ENCODE measurements around the gene MIEF1. TPM values are rescaled to one million over a fixed set of nuclear protein-coding genes. Genes with fewer than 3 reads are reported as not detected.
A peak's percentile ranks its signal among the peaks of the same experiment; 100 is the strongest.

The MIEF1 gene
- polyA plus RNA-seq, 1 experiment: 21.0 TPM

- H3K36me3 ChIP-seq (ENCODE audit: control insufficient read depth, insufficient read depth, low read length): no peaks in the 10 kb centered on the region
- CTCF ChIA-PET: interaction anchor here (0.6 to 3.1 kb wide), 6 partner anchors 14 to 425 kb away, joined by 3 to 13 read pairs (median 3); no protein-coding TSS in a partner anchor
- POLR2A ChIA-PET: no interaction called here
- no peaks in the 10 kb centered on the region for H3K27me3 ChIP-seq (ENCODE audit: control insufficient read depth, insufficient read depth, low read length)
- H3K4me3 ChIP-seq (ENCODE audit: low read depth, low read length): no peak overlapping the region
- TF ChIP-seq CTCF (IDR thresholded peaks at IDR 0.05; ENCODE audit: insufficient read depth, low read depth, low read length): no peak
- DNase-seq (ENCODE audit: low read depth): no peak
Measured at GRCh38 chr22:39490135-39490798, 11.8 kb upstream of the MIEF1 start.

DNA sequence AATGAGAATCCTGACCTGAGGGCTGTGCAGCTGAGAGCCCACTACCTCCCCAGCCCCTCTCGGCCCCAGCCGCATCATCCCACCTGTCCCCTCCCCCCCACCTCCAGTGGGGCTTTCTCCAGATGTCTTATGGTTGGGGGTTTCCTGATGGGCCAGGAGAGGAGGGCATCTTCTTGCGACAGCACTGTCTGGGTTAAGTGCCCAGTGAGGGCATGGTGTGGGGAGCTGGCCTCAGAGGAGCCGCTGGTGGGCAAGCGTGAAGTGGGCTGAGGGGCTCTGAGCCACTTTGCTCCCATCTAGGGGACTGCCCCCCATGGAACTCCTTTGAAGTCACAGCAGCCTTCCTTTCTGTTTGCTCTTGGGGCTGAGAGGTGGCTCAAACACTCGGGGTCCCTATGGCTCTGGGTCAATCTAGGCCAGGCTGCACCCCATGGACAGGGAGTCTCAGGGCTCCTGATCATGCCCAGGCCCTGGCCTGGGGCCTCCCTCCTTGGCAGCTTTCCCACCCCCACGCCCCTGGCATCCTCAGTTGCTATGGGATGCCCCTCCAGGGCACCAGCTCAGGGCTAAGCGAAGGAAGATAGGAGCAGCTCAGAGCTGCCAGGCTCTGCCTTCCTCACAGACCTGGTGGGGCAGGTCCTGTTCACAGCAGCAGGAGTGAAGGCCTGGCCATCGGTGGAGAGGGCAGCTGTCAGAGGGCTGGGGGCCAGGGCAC lies 11.0 kb upstream of the MIEF1 start:
- no peak for TF ChIP-seq CTCF (IDR thresholded peaks at IDR 0.05; ENCODE audit: insufficient read depth, low read depth, low read length)
- H3K27me3 ChIP-seq (ENCODE audit: control insufficient read depth, insufficient read depth, low read length): no peaks in the 10 kb centered on the region
- POLR2A ChIA-PET: no interaction called here
- CTCF ChIA-PET: interaction anchor here (1.2 to 3.1 kb wide), 3 partner anchors 25 to 55 kb away, joined by 3 to 13 read pairs (median 4); no protein-coding TSS in a partner anchor
- no peak for DNase-seq (ENCODE audit: low read depth)
- H3K36me3 ChIP-seq (ENCODE audit: control insufficient read depth, insufficient read depth, low read length): no peaks in the 10 kb centered on the region
- no peak overlapping the region for H3K4me3 ChIP-seq (ENCODE audit: low read depth, low read length)

DNA sequence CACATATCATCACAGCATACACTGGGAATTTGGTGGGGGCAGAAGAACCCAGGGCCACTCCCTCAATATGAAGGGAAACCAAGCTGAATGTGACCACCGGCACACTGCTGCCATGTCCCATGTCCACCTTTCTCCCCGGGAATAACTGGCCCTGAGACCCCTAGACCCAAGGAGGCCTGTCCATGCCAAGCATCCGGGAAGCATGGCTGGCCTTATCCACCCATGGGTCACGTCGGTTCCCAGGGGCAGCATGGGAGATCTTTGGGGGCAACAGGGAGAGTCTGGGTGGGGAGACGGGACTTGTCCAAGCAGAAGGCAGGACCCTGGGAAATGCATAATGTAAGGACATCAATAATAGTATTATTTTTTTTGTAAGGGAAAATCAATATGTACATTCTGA lies 10.4 kb upstream of the MIEF1 start:
- CTCF ChIA-PET: interaction anchor here (0.9 to 3.1 kb wide), 2 partner anchors 37 to 533 kb away, joined by 3 to 13 read pairs; no protein-coding TSS in a partner anchor
- TF ChIP-seq CTCF (IDR thresholded peaks at IDR 0.05; ENCODE audit: insufficient read depth, low read depth, low read length): no peak
- POLR2A ChIA-PET: no interaction called here
- no peaks in the 10 kb centered on the region for H3K27me3 ChIP-seq (ENCODE audit: control insufficient read depth, insufficient read depth, low read length)
- H3K36me3 ChIP-seq (ENCODE audit: control insufficient read depth, insufficient read depth, low read length): no peaks in the 10 kb centered on the region
- no peak overlapping the region for H3K4me3 ChIP-seq (ENCODE audit: low read depth, low read length)
- no peak for DNase-seq (ENCODE audit: low read depth)

DNA sequence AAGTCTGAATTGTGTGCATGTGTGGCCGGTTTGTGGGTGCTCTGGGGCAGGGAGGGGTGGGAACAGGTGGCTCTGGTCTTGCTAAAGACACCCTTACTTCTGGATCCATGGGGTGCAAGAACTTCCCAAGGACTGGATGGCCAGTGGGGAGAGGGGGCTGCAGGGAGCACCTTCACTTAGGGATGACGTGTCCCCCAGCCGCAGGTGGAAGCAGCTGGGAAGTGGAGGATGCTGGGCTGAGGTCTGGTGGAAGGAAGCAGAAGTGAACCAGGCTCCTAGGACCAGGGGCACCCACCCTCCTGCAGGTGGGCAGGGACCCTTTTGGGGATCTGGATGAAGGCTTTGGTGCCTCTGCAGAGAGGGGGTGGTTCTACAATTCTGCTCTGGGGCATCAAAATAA lies 9.9 kb upstream of the MIEF1 start:
- H3K27me3 ChIP-seq (ENCODE audit: control insufficient read depth, insufficient read depth, low read length): no peaks in the 10 kb centered on the region
- TF ChIP-seq CTCF (IDR thresholded peaks at IDR 0.05; ENCODE audit: insufficient read depth, low read depth, low read length): no peak
- no peak for DNase-seq (ENCODE audit: low read depth)
- ChIA-PET POLR2A (no interaction called here), CTCF (interaction anchor here (0.9 to 3.3 kb wide), 5 partner anchors 8 to 532 kb away, joined by 3 to 35 read pairs (median 13); partner anchors contain the start of gene RPS19BP1)
- H3K36me3 ChIP-seq (ENCODE audit: control insufficient read depth, insufficient read depth, low read length): no peaks in the 10 kb centered on the region
- no peak overlapping the region for H3K4me3 ChIP-seq (ENCODE audit: low read depth, low read length)

- ChIA-PET CTCF (interaction anchor here (0.6 to 3.3 kb wide), 28 partner anchors 8 to 882 kb away, joined by 3 to 35 read pairs (median 4); partner anchors contain the start of genes MIEF1 and RPS19BP1), POLR2A (interaction anchor here (0.5 to 0.9 kb wide), 4 partner anchors 8 to 764 kb away, joined by 3 to 5 read pairs (median 3); partner anchors contain the start of gene MIEF1)
- Histone ChIP-seq H3K4me3 (ENCODE audit: low read depth, low read length) (no peak overlapping the region), H3K27me3 (ENCODE audit: control insufficient read depth, insufficient read depth, low read length) (no peaks in the 10 kb centered on the region; the same call in 1 of the 2 replicates), H3K36me3 (ENCODE audit: control insufficient read depth, insufficient read depth, low read length) (no peaks in the 10 kb centered on the region)
- DNase-seq (ENCODE audit: low read depth): peak; percentile 87
- no peak for TF ChIP-seq CTCF (IDR thresholded peaks at IDR 0.05; ENCODE audit: insufficient read depth, low read depth, low read length)
Measured at GRCh38 chr22:39493759-39494158, 8.3 kb upstream of the MIEF1 start.
